GM18951 (cell line): ENCODE results near the gene KNDC1.

Source experiments
- POLR2A ChIP-seq: IDR thresholded peaks from 4 replicates; pipeline ENCODE4 v1.6.1; 2011; ENCODE audit warnings: mild to moderate bottlenecking; ENCODE audit not compliant: insufficient read length, insufficient read depth; ENCODE audit errors: extremely low read depth
- in situ Hi-C: fragments of 300-500 bp; cut with MboI; formaldehyde crosslinking; loops from one replicate; pipeline ENCODE4 v1.12.0; 2022; ENCODE audit warnings: low sequenced_read_pairs, mixed read lengths, inconsistent platforms; ENCODE audit not compliant: unreplicated experiment

KNDC1 gene

DNA sequence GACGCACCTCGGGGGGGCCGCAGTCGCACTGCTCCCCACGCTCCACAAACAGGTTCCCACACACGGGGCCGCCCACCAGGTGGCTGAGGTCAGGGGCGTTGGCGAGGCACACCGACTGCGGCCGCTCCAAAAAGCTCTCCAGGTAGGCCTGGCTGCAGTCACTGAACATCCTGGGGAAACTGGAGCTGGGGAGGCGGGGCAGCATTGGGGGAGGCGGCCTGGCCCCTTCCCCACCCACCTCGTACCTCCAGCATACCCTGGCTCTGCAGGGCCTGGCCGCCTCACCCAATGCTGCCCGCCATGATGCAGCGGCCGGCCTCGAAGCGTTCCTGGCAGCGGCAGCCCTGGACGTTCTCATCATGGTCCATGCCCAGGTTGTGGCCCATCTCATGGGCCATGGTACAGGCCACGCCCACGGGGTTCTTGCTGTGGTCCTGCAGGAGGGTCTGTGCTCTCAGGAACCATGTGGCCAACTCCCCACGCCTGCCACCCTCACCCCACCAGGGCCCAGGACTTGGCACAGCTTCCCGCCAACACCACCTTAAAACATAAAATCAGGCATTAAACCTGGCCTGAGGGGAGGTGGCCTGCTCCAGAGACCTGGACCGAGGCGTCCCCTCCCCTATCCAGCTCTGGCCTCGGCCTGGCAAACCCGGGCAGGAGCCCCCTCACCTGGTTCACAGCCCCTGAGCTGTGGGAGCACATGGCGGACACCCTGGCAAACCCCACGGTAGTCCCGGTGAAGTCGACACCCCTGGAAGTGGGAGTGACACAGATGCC is 111.7 kb downstream of the KNDC1 start:
- in situ Hi-C loops: no loop called here

DNA sequence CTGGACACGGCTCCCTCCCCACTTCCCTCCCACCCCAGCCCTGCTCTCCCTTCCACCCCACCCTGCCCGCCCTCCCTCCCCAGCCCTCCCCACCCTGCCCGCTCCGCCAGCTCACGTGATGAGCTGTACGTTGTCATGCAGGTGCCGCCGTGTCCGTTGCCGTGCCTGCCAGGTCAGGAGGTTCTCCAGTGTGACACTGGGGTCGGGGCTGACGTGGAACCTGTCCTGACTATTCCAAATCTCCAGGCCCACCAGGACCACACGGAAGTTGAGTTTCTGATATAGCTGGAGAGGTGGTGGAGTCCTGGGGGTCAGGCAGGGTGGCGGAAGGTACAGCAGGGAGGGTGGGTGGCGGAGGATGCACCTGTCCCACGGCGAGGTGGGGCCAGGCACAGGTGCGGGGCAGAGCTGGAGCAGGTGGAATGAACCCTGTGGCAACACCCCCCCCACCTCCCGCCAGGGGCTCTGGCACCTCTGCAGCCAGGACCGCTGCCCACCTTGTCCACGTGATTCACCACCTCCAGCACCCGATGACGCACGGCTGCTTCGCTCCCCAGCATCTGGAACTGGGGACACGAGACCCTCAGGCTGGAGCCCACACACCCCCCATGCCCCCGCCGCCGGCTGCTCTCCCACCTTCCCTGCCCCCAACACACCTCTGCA is 112.4 kb downstream of the KNDC1 start:
- no peak for TF ChIP-seq POLR2A
- in situ Hi-C loops: no loop called here

More for the DNA sequence above, 111.7 kb downstream of the KNDC1 start:
- no peak for TF ChIP-seq POLR2A

DNA sequence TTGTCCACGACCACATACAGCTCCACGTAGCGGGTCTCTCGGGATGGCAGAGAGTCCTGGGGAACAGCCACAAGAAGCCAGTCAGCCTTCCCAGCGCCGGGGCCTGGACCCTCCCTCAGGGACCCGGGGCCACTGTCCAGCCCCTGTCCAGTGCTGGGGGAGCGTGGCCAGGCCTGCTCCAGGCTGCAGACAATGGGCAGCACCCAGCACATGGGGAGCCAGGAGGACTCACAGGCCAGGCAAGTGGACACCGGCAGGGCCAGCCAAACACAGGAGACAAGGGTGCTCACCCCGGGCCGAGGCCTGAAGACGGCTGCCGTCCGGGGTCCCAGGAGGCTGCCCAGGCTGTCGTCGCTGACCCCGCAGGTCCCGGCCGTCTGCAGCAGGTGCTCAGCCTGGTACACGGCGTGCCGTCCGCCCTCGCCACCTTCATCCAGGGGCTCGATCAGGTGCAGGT is 113.0 kb downstream of the KNDC1 start:
- in situ Hi-C loops: no loop called here
- no peak for TF ChIP-seq POLR2A

DNA sequence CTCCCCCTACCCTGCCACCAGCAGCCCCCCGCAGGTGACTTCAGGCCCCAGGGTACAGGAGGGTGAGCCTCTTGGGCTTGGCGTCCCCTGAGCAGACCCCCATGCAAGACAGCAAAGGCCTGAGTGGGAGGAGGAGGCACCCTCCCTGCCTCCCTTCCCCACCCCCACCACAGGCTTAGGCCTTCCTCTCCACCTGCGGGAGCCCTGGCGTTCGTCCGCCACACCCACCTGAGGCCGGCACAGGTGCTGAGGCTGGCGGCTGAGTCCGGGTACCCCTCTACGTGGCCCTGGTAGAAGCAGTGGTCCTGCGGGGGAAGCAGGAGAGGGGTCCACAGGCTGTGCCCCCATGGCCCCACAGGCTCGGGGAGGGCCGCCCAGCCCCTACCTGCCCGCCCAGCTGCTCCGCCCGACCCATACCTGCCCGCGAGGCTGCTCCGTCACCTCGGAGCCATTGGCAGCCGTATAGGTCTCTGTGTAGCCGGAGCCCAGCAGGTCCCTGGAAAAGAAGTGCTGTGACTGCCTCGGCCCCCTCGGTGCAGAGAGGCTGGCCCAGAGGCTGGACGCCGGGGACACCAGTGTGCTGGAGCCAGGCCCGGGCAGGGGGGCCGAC is 113.6 kb downstream of the KNDC1 start:
- TF ChIP-seq POLR2A: no peak
- in situ Hi-C loops: no loop called here

DNA sequence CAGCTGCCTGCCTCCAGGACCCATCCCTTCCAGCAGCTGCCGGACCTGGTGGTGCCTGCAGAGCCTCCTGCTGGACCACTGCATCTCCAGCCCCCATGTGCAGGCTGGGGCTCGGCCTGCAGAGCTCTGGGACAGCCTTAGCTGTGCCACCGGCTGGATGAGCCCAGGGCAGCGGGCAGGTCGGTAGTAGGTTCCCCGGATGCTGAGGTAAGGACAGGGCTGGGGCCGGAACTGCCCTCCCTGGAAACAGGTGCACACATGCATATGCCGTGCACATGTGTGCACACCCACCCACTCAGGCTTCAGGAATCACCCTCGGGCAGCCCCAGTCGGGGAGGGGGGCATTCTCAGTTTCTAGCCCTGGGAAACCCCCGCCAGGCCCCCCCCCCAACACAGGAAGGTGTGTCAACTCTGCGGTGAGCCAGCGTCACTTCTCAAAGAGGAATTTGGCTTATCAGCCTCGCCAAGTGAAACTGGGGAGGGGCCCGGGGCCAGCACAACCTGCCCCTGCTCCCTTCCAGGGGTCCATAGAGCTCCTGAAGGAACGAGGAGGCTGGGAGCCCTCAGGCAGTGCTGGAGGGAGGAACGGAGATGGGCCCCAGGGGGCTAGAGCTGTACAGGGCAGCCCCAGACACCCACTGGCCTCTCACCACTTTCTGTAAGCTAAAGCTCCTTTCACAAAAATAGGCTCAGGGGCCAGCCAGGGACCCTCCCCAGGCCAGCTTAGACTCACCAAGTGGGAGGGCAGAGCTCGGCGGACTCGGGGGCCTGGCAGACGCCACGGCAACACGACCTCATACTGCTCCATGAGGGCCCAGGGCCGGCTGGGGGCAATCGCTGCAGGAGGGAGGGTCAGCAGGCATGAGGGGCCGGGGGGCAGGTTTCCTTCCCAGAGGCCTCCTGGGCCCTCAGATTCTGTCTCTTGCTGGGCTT is 115.0 kb downstream of the KNDC1 start:
- in situ Hi-C loops: no loop called here

DNA sequence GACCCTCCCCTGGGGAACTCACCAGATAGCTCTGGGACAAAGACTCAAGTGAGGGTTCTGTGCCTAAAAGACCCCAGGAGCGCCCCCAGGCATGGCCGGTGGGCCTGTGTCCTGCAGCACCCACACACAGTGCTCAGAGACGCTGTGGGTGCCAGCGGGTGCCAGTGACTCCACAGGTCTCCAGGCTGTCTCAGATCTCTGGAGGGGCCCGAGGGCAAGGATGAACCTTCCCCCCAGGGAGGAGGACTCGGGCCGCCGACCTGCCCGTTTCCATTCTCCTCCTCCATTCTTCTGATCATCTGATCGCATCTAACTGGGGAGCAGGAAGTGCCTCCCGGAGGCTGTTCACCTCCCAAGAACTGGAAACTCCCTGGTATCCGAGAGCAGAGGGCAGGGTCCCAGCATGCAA is 115.7 kb downstream of the KNDC1 start:
- TF ChIP-seq POLR2A: peak; percentile 46
- in situ Hi-C loops: no loop called here

More for the DNA sequence above, 115.0 kb downstream of the KNDC1 start:
- TF ChIP-seq POLR2A: peak; percentile 61
